NCI-H526 (cell line): ENCODE measurements around the gene EMP3.
"Not testable (repeated sequence)": the region's sequence is repeated elsewhere in the genome, so short reads cannot be mapped to it uniquely, and the experiment has no call there.

Experiments
- DNase-seq, 2 experiments: peaks; one replicate each; lab custom pipeline; 2025; lab: John Stamatoyannopoulos, UW

The EMP3 gene

DNA sequence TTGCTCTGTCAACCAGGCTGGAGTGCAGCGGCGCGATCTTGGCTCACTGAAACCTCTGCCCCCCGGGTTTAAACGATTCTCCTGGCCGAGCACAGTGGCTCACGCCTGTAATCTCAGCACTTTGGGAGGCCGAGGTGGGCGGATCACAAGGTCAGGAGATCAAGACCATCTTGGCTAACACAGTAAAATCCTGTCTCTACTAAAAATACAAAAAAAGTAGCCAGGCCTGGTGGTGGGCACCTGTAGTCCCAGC, 7.7 kb upstream of the EMP3 start:
- DNase-seq: not testable (repeated sequence)

GRCh38 chr19:48318286-48318987, 6.9 kb upstream of the EMP3 start:
- DNase-seq: no peak

GRCh38 chr19:48319647-48320541, 5.5 kb upstream of the EMP3 start:
- peak; percentile 21 to 84 for DNase-seq

- DNase-seq: peak; percentile 87 to 98
Measured at GRCh38 chr19:48321372-48321621, 4.1 kb upstream of the EMP3 start.

GRCh38 chr19:48321622-48322591, 3.4 kb upstream of the EMP3 start:
- peak; percentile 92 to 98 for DNase-seq

DNA sequence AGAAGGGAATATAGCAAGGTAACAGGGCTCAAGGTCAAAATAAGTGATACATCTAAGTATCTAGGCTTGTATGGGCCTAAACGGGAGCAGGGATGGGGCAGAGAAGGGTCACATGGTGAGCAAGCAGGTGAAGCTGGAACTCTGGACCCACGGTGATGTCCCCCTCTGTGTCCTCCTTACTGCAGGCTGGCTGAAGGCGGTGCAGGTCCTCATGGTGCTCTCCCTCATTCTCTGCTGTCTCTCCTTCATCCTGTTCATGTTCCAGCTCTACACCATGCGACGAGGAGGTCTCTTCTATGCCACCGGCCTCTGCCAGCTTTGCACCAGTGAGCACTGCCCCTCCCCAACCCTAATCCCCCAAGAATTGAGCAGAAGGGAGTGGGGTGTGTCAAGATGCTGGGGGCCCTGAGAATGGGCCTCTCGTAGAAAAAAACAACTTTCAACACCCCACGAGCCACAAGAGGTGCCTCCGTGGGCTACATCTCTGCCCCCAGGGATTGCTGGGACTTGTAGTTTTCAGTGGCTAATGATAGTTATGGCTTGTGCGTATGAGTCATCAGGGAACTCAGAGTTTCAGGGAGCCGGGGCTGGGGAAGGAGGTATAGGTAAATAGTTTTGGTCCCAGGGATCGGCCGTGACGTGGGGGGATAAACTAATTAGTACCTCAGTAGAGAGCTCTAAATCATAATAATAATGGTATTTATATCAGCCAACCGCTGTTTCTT, 4.0 kb downstream of the EMP3 start:
- peak in 1 of 2 experiments; percentile 21 for DNase-seq

DNA sequence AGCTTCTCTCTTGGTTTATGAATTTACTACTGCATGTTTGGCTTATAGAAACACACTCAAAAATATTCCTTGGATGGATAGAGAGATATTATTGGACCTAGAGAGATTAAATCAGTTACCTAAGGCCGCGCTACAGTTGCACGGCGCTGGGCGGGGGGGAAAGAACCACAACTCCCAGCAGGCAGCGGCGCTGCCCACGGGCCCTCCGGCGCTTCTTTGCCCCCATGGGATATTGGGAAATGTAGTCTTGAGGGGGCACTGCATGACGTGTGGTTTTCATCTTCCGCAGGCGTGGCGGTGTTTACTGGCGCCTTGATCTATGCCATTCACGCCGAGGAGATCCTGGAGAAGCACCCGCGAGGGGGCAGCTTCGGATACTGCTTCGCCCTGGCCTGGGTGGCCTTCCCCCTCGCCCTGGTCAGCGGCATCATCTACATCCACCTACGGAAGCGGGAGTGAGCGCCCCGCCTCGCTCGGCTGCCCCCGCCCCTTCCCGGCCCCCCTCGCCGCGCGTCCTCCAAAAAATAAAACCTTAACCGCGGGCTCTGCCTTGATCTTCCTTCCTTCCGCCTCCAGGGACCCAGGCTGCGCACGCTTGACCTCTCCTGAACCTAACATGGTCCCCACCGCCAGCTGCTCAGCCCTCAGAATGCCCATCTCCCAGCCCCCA, 4.8 kb downstream of the EMP3 start:
- peak; percentile 84 to 94 for DNase-seq

- DNase-seq: peak in 1 of 2 experiments; percentile 52
Measured at GRCh38 chr19:48332351-48332661, 7.0 kb downstream of the EMP3 start.

- DNase-seq: peak; percentile 99 to 100
Measured at GRCh38 chr19:48332662-48333466, 7.5 kb downstream of the EMP3 start.

DNA sequence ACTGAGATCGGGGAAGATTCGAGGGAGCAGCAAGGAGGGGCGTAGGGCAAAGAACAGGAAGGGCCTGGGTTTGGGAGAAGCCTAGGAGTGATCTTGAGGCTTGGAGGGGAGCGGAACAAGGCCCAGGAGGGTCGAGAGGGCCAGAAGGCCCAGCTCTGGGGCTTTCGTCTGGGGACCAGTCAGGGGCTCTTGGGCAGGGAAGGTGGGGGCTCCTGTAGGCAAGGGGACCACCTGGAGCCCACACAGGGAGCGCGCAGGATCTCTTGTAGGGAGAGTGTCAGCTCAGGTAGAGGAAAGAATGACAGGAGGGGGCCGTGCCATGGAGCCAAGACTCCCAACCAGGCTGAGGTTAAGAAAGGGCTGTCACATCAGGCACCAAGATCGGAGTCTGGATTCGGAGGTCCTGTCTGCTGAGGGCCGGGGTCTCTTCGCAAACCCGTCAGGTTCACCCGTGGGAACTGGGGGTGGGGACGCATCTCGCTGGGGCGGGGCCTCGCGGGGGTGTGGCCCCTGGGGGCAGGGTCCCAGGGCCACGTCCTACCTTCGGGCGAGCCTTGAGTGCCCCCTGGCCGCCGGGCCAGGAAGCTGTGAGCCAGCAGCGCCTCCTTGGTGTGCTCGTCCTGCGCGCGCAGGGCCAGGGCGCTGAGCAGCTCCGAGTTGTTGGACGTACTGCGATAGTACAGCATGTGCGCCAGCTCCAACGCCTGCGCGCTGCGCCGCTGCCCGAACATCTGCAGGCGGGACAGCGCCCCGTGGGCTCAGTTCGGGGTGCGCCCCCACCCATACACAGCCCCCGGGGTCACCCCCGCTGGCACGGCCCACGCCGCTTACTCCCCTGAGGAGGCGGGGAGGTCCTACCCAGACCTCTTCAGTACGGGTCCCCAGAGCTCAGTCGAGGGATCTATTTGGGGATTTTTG, 8.4 kb downstream of the EMP3 start:
- DNase-seq: peak; percentile 85 to 96

GRCh38 chr19:48338253-48338755, 13.0 kb downstream of the EMP3 start:
- no peak for DNase-seq

GRCh38 chr19:48338802-48339503, 13.6 kb downstream of the EMP3 start:
- no peak for DNase-seq

GRCh38 chr19:48340995-48341394, 15.6 kb downstream of the EMP3 start:
- no peak for DNase-seq

- DNase-seq: no peak
Measured at GRCh38 chr19:48341515-48342413, 16.4 kb downstream of the EMP3 start.

- DNase-seq: no peak
Measured at GRCh38 chr19:48342414-48342738, 17.0 kb downstream of the EMP3 start.

GRCh38 chr19:48342841-48343540, 17.6 kb downstream of the EMP3 start:
- no peak for DNase-seq

- peak in 1 of 2 experiments; percentile 22 for DNase-seq
Measured at GRCh38 chr19:48344892-48345291, 19.5 kb downstream of the EMP3 start.
